SKM-1 (cell line): ENCODE results near the gene GPR162.

Experiments used
- DNase-seq: peaks from one replicate; lab custom pipeline; 2025; ENCODE audit not compliant: unreplicated experiment; lab: John Stamatoyannopoulos, UW

GPR162 gene

GRCh38 chr12:6822426-6823135 lies 960 bp downstream of the GPR162 start:
- DNase-seq, result no peak

- DNase-seq, result no peak
These were observed 1.8 kb downstream of the GPR162 start for GRCh38 chr12:6823182-6824084.

- DNase-seq, result no peak
These were observed 2.6 kb downstream of the GPR162 start for GRCh38 chr12:6824085-6824775.

- no peak for DNase-seq
These were observed 3.3 kb downstream of the GPR162 start for GRCh38 chr12:6824901-6825381.

GRCh38 chr12:6825398-6826124 lies 3.9 kb downstream of the GPR162 start:
- peak; percentile 21 for DNase-seq

- no peak for DNase-seq
These were observed 4.6 kb downstream of the GPR162 start for GRCh38 chr12:6826125-6826733.

GRCh38 chr12:6826734-6827436 lies 5.3 kb downstream of the GPR162 start:
- no peak for DNase-seq

- DNase-seq, result no peak
These were observed 5.9 kb downstream of the GPR162 start for GRCh38 chr12:6827437-6827911.

- no peak for DNase-seq
These were observed 6.6 kb downstream of the GPR162 start, which contains the start of gene P3H3 for GRCh38 chr12:6827982-6828780. TSS of gene P3H3 (plus strand) at chr12:6828407. CDS start at chr12:6828441, 34 bp downstream.

GRCh38 chr12:6828781-6829535 lies 7.3 kb downstream of the GPR162 start:
- DNase-seq, result no peak

- DNase-seq, result no peak
These were observed 8.1 kb downstream of the GPR162 start for GRCh38 chr12:6829536-6830220.

- DNase-seq, result no peak
These were observed 8.8 kb downstream of the GPR162 start for GRCh38 chr12:6830286-6830890.

GRCh38 chr12:6830999-6831398 lies 9.4 kb downstream of the GPR162 start:
- no peak for DNase-seq

- DNase-seq, result no peak
These were observed 9.9 kb downstream of the GPR162 start for GRCh38 chr12:6831450-6831995.

- DNase-seq, result no peak
These were observed 10.5 kb downstream of the GPR162 start for GRCh38 chr12:6832125-6832524.

- no peak for DNase-seq
These were observed 11.7 kb downstream of the GPR162 start for GRCh38 chr12:6833189-6833890.
